HL-60 (cell line): ENCODE measurements around the gene MACO1.

Experiments used
- CTCF ChIP-seq: IDR thresholded peaks from one replicate; pipeline ENCODE4 v1.5.1; 2011; ENCODE audit warnings: low read length, control low read depth, inconsistent platforms; ENCODE audit not compliant: insufficient read depth
- POLR2AphosphoS5 ChIP-seq: IDR thresholded peaks from 2 replicates; pipeline ENCODE4 v1.6.1; 2012; ENCODE audit warnings: low read depth
- SPI1 ChIP-seq: IDR thresholded peaks from 2 replicates; pipeline ENCODE4 v1.6.1; 2012; ENCODE audit warnings: low read depth, mild to moderate bottlenecking, borderline replicate concordance

DNA sequence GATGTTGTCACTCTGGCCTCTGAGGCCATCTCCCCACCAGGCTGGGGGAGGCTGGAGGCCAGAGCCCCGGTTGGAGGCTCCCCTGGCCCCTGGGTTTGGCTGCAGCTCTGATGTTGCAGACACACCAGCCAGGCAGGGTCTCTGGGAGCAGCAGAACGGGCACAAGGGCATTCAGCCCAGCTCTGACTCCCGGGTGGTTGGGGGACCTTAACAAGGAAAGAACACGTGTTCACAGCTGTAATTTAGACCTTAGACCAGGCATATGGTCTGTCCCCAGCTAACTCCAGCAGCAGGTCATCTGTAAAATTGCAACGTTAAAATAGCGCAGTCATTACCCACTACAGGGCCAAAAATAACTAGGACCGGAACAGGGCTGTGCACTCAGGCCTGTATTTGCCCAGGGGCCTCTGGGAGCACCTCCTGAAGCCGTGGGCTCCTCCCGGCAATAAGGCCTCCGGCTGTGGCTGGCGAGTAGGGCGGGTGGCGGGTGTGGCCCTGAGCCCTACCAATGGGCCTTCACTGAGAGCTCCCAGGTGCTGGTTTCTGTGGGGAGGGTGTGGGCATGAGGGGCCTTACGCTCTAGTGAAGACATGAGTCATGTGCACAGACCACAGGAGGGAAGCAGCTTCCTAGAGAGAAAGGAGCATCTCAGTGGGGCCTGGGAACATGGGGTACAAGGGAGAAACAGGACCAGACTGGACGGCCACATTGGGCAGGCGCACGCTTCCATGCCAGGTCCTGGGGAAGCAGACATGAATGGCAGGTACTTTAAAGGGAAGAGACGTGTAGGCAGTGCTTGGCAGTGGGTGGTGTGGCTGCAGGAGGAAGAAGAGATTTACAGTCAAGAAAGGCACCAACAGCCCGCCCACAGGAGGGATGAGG is 118.8 kb downstream of the MACO1 start:
- TF ChIP-seq CTCF (no peak), POLR2AphosphoS5 (no peak), SPI1 (no peak; the same call in 1 of the 2 replicates)
